ENCODE results near the gene AGPAT3. TPM values are rescaled to one million over a fixed set of nuclear protein-coding genes. Genes with fewer than 3 reads are reported as not detected.

The AGPAT3 gene
- total RNA-seq, 5 donors from 2014 or later (not counting 1 experiment from before 2014, with no cell fraction given): 48.4 to 77.2 (median 65.1) TPM

DNA sequence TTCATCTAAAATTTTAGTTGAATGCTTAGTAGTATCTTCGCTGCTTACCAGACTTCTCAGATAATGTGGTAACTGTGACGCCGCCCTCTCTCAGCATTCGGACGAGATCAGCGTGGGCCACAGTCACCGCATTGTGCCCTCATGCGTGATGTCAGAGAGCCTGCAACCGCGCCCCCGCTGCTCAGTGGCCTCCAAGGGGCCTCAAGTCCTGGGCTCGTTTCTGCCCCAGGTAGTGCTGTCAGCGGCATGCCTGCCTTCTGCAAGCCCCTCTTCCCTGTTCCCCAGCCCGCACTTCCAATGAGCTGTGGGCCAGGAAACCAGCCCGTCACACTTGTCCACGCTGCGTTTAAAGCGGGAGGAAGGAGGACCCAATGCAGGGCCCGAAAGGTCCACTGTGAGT, 85.5 kb downstream of the AGPAT3 start:
- Histone ChIP-seq H3K36me3 (ENCODE audit: control insufficient read depth in 2 of 2, extremely low read depth in 1 of 2, insufficient read depth in 1 of 2, low read length in 1 of 2) (peaks cover 7 to 14% of the 10 kb centered on the region in 2 donors), H3K4me1 (ENCODE audit: control insufficient read depth in 1 of 2, extremely low read depth in 1 of 2, insufficient read depth in 2 of 2, low read length in 2 of 2) (peaks cover 5 to 12% of the 10 kb centered on the region in 2 experiments), H3K27ac (ENCODE audit: low read length) (no peak overlapping the region), H3K27me3 (replicated peaks in 1 of 2; ENCODE audit: control insufficient read depth in 2 of 2, extremely low read depth in 1 of 2, insufficient read depth in 2 of 2, low read length in 1 of 2) (no peaks in the 10 kb centered on the region), H3K4me3 (ENCODE audit: control insufficient read depth in 1 of 2, extremely low read depth in 1 of 2, low read length in 1 of 2) (no peak overlapping the region), H3K9me3 (no peaks in the 10 kb centered on the region)
- Mint-ChIP-seq H3K9me3 (peaks cover 0 to 12% (median 2%) of the 10 kb centered on the region in 3 donors), H3K4me3 (no peak overlapping the region), H3K36me3 (peaks cover 35% of the 10 kb centered on the region), H3K27ac (no peak overlapping the region), H3K27me3 (no peaks in the 10 kb centered on the region), H3K4me1 (peaks cover 27 to 36% (median 31%) of the 10 kb centered on the region in 3 donors)
- ChIA-PET POLR2A (no interaction called here), CTCF (no interaction called here)
- ATAC-seq (replicated peaks in 1 of 4) (no peak), DNase-seq (no peak)
- 97% methylated on average over 19 of the region's 19 CpGs for WGBS (ENCODE audit: insufficient coverage)

DNA sequence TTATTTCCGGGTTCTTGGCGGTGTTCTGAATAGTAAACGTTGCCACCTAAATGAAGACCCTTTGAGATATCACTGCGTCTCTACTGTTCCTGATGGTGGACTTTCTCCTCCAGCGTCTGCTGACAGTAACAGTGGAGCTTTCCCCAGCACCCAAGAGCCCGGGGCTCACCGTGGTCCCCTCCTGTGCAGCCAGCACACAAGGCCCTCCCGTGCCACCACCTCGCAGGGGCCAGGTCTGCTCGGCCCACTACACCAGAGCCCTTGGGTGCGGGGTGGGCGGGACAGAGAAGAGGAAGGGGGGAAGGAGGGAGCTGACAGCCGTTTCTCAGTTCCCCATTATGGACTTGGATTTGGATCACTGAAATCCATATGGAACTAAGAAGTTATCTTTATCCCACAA, 85.9 kb downstream of the AGPAT3 start:
- no peak overlapping the region for H3K4me3 ChIP-seq (ENCODE audit: control insufficient read depth in 1 of 2, extremely low read depth in 1 of 2, low read length in 1 of 2)
- peaks cover 0 to 12% (median 2%) of the 10 kb centered on the region in 3 donors for H3K9me3 Mint-ChIP-seq
- ATAC-seq (replicated peaks in 1 of 4) (no peak), DNase-seq (no peak)
- no peaks in the 10 kb centered on the region for H3K27me3 Mint-ChIP-seq
- H3K4me1 Mint-ChIP-seq: peaks cover 27 to 36% (median 31%) of the 10 kb centered on the region in 3 donors
- no peaks in the 10 kb centered on the region for H3K27me3 ChIP-seq (replicated peaks in 1 of 2; ENCODE audit: control insufficient read depth in 2 of 2, extremely low read depth in 1 of 2, insufficient read depth in 2 of 2, low read length in 1 of 2)
- H3K36me3 ChIP-seq (ENCODE audit: control insufficient read depth in 2 of 2, extremely low read depth in 1 of 2, insufficient read depth in 1 of 2, low read length in 1 of 2): peaks cover 7 to 14% of the 10 kb centered on the region in 2 donors
- H3K27ac Mint-ChIP-seq: no peak overlapping the region
- H3K4me3 Mint-ChIP-seq: no peak overlapping the region
- 92% methylated on average over 5 of the region's 13 CpGs for WGBS (ENCODE audit: insufficient coverage)
- POLR2A ChIA-PET: no interaction called here
- no peaks in the 10 kb centered on the region for H3K9me3 ChIP-seq
- CTCF ChIA-PET: no interaction called here
- H3K36me3 Mint-ChIP-seq: peaks cover 35% of the 10 kb centered on the region
- H3K27ac ChIP-seq (ENCODE audit: low read length): no peak overlapping the region
- H3K4me1 ChIP-seq (ENCODE audit: control insufficient read depth in 1 of 2, extremely low read depth in 1 of 2, insufficient read depth in 2 of 2, low read length in 2 of 2): peaks cover 5 to 12% of the 10 kb centered on the region in 2 experiments

DNA sequence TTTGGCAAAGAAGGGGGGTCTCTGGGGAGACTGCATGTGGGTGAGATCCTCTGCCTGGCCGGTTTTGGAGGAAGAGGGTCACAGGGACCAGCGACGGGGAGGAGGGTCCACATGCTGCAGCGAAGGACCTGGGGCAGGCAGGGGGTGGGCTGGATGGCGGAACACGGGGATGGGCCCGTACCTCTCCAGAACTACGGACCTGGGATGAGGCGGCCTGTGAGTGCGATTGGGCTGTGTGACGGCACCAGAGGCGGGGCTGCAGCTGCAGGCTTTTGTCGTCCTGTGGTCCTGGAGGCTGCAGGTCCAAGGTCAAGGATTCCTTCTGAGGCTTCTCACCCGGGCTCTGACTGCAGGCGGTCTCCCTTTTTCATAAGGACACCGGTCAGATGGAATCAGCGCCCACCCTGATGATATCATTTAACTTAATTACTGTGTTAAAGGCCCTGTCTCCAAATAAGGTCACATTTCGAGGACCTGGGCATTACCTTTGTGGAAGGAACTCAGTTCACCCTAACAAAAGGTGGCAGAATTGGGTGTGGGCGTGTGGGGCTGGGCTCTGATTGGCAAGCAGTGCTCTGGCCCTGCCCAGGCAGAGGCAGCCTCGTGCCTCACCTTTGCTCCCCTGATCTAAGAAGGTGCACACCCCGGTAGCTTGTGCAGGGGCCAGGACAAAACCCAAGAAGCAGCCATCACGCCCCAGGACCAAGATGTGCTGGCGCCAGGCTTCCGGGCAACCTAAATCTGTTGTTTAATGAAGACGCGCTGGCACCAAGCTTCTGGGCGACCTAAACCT, 87.1 kb downstream of the AGPAT3 start:
- CTCF ChIA-PET: interaction anchor here in 1 of 2 donors (0.6 kb wide), 1 partner anchor 66 kb away, joined by 3 read pairs; no protein-coding TSS in a partner anchor
- no peak overlapping the region for H3K27ac Mint-ChIP-seq

DNA sequence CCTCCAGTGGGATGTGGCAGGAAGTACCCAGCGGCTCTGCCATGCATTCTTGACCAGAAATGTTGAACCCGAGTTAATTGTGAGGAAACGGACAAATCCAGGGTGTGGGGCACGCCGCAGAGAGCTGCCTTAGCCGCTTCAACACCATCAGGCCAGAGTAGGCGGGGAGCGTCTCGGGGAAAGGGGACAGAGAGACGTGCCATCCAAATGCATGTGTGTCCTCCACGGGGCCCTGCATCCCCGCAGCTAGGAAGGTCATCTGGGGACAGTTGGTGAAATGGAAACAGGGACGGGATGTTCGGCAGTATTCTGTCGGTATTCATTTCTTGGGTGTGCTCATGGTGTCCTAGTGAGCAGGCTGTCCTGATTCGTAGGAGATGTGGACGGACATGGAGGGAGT, 88.0 kb downstream of the AGPAT3 start:
- no peaks in the 10 kb centered on the region for H3K27me3 Mint-ChIP-seq
- WGBS (ENCODE audit: insufficient coverage): 98% methylated on average over 14 of the region's 17 CpGs

More for the DNA sequence above, 87.1 kb downstream of the AGPAT3 start:
- Mint-ChIP-seq H3K4me1 (peaks cover 36 to 42% (median 37%) of the 10 kb centered on the region in 3 donors), H3K27me3 (no peaks in the 10 kb centered on the region), H3K36me3 (peaks cover 30% of the 10 kb centered on the region), H3K9me3 (peaks cover 0 to 12% (median 2%) of the 10 kb centered on the region in 3 donors), H3K4me3 (no peak overlapping the region)
- peaks cover 5 to 18% of the 10 kb centered on the region in 2 experiments for H3K4me1 ChIP-seq (ENCODE audit: control insufficient read depth in 1 of 2, extremely low read depth in 1 of 2, insufficient read depth in 2 of 2, low read length in 2 of 2)
- no peaks in the 10 kb centered on the region for H3K27me3 ChIP-seq (replicated peaks in 1 of 2; ENCODE audit: control insufficient read depth in 2 of 2, extremely low read depth in 1 of 2, insufficient read depth in 2 of 2, low read length in 1 of 2)
- POLR2A ChIA-PET: no interaction called here
- ATAC-seq (replicated peaks in 1 of 4): no peak
- WGBS (ENCODE audit: insufficient coverage): 96% methylated on average over 24 of the region's 27 CpGs
- H3K9me3 ChIP-seq: no peaks in the 10 kb centered on the region
- no peak overlapping the region for H3K4me3 ChIP-seq (ENCODE audit: control insufficient read depth in 1 of 2, extremely low read depth in 1 of 2, low read length in 1 of 2)
- H3K27ac ChIP-seq (ENCODE audit: low read length): no peak overlapping the region
- DNase-seq: no peak
- H3K36me3 ChIP-seq (ENCODE audit: control insufficient read depth in 2 of 2, extremely low read depth in 1 of 2, insufficient read depth in 1 of 2, low read length in 1 of 2): peaks cover 7 to 9% of the 10 kb centered on the region in 2 donors

DNA sequence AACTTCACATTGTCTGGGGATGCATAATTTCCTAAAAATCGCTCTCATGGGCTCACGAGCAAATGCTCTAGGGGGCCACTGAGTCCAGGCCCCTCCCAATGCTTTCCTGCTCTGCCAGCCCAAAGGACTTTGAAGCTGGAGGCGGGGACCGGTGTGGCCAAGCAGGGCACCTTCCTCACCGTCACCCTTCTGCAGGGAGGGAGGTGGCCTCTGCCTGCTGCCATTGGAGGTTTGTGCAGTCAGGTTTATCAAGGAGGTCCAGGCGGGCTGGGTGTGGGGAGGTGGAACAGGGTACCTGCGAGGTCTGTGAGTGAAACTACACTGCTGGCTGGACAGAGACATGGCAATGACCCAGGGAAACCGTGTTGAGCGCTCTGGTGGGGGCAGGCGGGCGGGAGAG, 89.0 kb downstream of the AGPAT3 start:
- Mint-ChIP-seq H3K4me3 (no peak overlapping the region), H3K9me3 (peaks cover 0 to 8% (median 0%) of the 10 kb centered on the region in 3 donors), H3K27me3 (no peaks in the 10 kb centered on the region), H3K4me1 (peaks cover 31 to 38% (median 35%) of the 10 kb centered on the region in 3 donors), H3K36me3 (peaks cover 17% of the 10 kb centered on the region), H3K27ac (peak overlapping the region in 1 of 2 donors; percentile 11)
- no peak for DNase-seq
- Histone ChIP-seq H3K27me3 (replicated peaks in 1 of 2; ENCODE audit: control insufficient read depth in 2 of 2, extremely low read depth in 1 of 2, insufficient read depth in 2 of 2, low read length in 1 of 2) (no peaks in the 10 kb centered on the region), H3K36me3 (ENCODE audit: control insufficient read depth in 2 of 2, extremely low read depth in 1 of 2, insufficient read depth in 1 of 2, low read length in 1 of 2) (peaks cover 0 to 5% of the 10 kb centered on the region in 2 donors), H3K27ac (ENCODE audit: low read length) (no peak overlapping the region), H3K9me3 (no peaks in the 10 kb centered on the region), H3K4me1 (ENCODE audit: control insufficient read depth in 1 of 2, extremely low read depth in 1 of 2, insufficient read depth in 2 of 2, low read length in 2 of 2) (peaks cover 5 to 30% of the 10 kb centered on the region in 2 experiments), H3K4me3 (ENCODE audit: control insufficient read depth in 1 of 2, extremely low read depth in 1 of 2, low read length in 1 of 2) (no peak overlapping the region)
- ATAC-seq (replicated peaks in 1 of 4): no peak
- POLR2A ChIA-PET: no interaction called here
- CTCF ChIA-PET: no interaction called here
- 97% methylated on average over 11 of the region's 11 CpGs for WGBS (ENCODE audit: insufficient coverage)

More for the DNA sequence above, 88.0 kb downstream of the AGPAT3 start:
- Histone ChIP-seq H3K9me3 (no peaks in the 10 kb centered on the region), H3K4me3 (ENCODE audit: control insufficient read depth in 1 of 2, extremely low read depth in 1 of 2, low read length in 1 of 2) (no peak overlapping the region), H3K27me3 (replicated peaks in 1 of 2; ENCODE audit: control insufficient read depth in 2 of 2, extremely low read depth in 1 of 2, insufficient read depth in 2 of 2, low read length in 1 of 2) (no peaks in the 10 kb centered on the region), H3K4me1 (ENCODE audit: control insufficient read depth in 1 of 2, extremely low read depth in 1 of 2, insufficient read depth in 2 of 2, low read length in 2 of 2) (peaks cover 5 to 27% of the 10 kb centered on the region in 2 experiments), H3K27ac (ENCODE audit: low read length) (no peak overlapping the region), H3K36me3 (ENCODE audit: control insufficient read depth in 2 of 2, extremely low read depth in 1 of 2, insufficient read depth in 1 of 2, low read length in 1 of 2) (peaks cover 4 to 5% of the 10 kb centered on the region in 2 donors)
- POLR2A ChIA-PET: no interaction called here
- ATAC-seq (replicated peaks in 1 of 4) (no peak), DNase-seq (no peak)
- Mint-ChIP-seq H3K4me1 (peaks cover 36 to 42% (median 37%) of the 10 kb centered on the region in 3 donors), H3K36me3 (peaks cover 25% of the 10 kb centered on the region), H3K9me3 (peaks cover 0 to 12% (median 2%) of the 10 kb centered on the region in 3 donors), H3K27ac (no peak overlapping the region), H3K4me3 (no peak overlapping the region)
- CTCF ChIA-PET: no interaction called here

DNA sequence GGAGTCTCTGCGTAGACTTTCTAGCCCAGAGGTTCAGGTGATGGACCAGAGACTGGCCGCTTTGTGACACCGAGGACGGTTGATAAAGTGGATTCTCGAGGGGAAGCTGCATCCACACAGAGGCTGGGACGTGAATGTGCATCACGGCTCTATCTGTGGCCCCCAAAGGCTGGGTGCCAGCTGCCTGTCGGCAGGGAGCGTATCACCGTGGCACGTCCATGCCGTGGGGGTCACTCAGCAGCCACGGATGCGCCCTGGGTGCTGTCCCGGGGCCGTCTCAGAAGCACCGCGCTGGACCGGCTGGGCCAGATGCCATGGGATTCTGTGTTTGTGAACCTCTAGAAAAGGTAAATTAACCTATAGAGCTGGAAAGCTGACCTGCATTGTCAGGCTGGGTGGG, 89.9 kb downstream of the AGPAT3 start:
- Histone ChIP-seq H3K27me3 (replicated peaks in 1 of 2; ENCODE audit: control insufficient read depth in 2 of 2, extremely low read depth in 1 of 2, insufficient read depth in 2 of 2, low read length in 1 of 2) (no peaks in the 10 kb centered on the region), H3K9me3 (no peaks in the 10 kb centered on the region), H3K27ac (ENCODE audit: low read length) (no peak overlapping the region), H3K36me3 (ENCODE audit: control insufficient read depth in 2 of 2, extremely low read depth in 1 of 2, insufficient read depth in 1 of 2, low read length in 1 of 2) (peaks cover 6 to 11% of the 10 kb centered on the region in 2 donors), H3K4me1 (ENCODE audit: control insufficient read depth in 1 of 2, extremely low read depth in 1 of 2, insufficient read depth in 2 of 2, low read length in 2 of 2) (peaks cover 0 to 24% of the 10 kb centered on the region in 2 experiments), H3K4me3 (ENCODE audit: control insufficient read depth in 1 of 2, extremely low read depth in 1 of 2, low read length in 1 of 2) (no peak overlapping the region)
- H3K4me1 Mint-ChIP-seq: peaks cover 22 to 30% (median 26%) of the 10 kb centered on the region in 3 donors
- DNase-seq (no peak), ATAC-seq (replicated peaks in 1 of 4) (no peak)
- H3K36me3 Mint-ChIP-seq: peaks cover 9% of the 10 kb centered on the region
- WGBS (ENCODE audit: insufficient coverage): 98% methylated on average over 19 of the region's 19 CpGs
- H3K4me3 Mint-ChIP-seq: no peak overlapping the region
- H3K27ac Mint-ChIP-seq: no peak overlapping the region
- ChIA-PET CTCF (no interaction called here), POLR2A (interaction anchor here in 1 of 2 donors (1.1 kb wide), 1 partner anchor 8 kb away, joined by 3 read pairs; no protein-coding TSS in a partner anchor)
- H3K27me3 Mint-ChIP-seq: no peaks in the 10 kb centered on the region
- H3K9me3 Mint-ChIP-seq: peaks cover 0 to 1% (median 0%) of the 10 kb centered on the region in 3 donors

All from T-cell (primary cell).